ENCODE results near the gene RABEP2. TPM values are rescaled to one million over a fixed set of nuclear protein-coding genes. Genes with fewer than 3 reads are reported as not detected.
A peak's percentile ranks its signal among the peaks of the same experiment; 100 is the strongest.

Gene RABEP2
- total and polyA plus RNA-seq, 2 experiments from 2014 or later = 11.8 to 27.2 TPM

DNA sequence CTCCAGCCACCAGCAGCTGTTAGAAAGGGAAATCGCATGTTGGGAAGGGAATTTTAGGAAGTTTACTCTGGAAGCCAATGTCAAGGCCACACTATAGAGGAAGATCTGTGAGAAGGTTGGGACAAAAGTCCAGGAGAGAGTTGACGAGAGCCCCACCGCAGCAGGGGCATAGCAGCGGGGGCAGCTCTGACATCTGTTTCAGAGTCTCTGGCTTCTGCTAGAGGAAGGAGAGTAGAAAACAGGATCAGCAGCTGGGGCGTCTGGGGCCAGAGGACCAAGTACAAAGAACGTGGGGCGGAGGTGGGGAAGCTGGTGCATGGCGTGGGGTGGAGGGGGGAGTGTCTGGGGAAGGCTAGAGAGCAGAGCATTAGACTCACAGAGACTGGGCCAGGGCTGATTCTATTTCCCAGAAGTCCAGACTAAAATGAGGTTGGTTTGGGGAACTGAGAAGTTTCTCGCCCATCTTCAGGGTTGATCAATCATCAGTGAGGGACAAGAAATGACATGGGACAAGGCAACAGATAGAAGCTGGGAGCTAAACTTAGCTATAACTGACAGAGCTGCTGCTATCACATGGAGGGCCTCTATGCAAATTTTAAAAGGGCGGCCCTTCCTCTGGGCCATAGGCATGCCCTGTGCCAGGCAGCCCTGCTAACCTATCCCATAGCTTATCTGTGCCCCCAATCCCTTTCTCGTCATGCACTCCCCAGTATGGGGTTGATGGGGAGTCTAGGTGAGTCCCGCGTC is 1.2 kb downstream of the RABEP2 start (continued):
- TF ChIP-seq, protein P1, sequence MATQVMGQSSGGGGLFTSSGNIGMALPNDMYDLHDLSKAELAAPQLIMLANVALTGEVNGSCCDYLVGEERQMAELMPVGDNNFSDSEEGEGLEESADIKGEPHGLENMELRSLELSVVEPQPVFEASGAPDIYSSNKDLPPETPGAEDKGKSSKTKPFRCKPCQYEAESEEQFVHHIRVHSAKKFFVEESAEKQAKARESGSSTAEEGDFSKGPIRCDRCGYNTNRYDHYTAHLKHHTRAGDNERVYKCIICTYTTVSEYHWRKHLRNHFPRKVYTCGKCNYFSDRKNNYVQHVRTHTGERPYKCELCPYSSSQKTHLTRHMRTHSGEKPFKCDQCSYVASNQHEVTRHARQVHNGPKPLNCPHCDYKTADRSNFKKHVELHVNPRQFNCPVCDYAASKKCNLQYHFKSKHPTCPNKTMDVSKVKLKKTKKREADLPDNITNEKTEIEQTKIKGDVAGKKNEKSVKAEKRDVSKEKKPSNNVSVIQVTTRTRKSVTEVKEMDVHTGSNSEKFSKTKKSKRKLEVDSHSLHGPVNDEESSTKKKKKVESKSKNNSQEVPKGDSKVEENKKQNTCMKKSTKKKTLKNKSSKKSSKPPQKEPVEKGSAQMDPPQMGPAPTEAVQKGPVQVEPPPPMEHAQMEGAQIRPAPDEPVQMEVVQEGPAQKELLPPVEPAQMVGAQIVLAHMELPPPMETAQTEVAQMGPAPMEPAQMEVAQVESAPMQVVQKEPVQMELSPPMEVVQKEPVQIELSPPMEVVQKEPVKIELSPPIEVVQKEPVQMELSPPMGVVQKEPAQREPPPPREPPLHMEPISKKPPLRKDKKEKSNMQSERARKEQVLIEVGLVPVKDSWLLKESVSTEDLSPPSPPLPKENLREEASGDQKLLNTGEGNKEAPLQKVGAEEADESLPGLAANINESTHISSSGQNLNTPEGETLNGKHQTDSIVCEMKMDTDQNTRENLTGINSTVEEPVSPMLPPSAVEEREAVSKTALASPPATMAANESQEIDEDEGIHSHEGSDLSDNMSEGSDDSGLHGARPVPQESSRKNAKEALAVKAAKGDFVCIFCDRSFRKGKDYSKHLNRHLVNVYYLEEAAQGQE (IDR thresholded peaks at IDR 0.05; ENCODE audit: unreplicated experiment) = no peak
- TF ChIP-seq, protein P2, sequence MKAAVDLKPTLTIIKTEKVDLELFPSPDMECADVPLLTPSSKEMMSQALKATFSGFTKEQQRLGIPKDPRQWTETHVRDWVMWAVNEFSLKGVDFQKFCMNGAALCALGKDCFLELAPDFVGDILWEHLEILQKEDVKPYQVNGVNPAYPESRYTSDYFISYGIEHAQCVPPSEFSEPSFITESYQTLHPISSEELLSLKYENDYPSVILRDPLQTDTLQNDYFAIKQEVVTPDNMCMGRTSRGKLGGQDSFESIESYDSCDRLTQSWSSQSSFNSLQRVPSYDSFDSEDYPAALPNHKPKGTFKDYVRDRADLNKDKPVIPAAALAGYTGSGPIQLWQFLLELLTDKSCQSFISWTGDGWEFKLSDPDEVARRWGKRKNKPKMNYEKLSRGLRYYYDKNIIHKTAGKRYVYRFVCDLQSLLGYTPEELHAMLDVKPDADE (IDR thresholded peaks at IDR 0.05) = no peak
- TF ChIP-seq CREB1 (CRISPR knock-in tag; IDR thresholded peaks at IDR 0.05; ENCODE audit: low read depth) = no peak
- no peak for TF ChIP-seq JUNB (IDR thresholded peaks at IDR 0.05; ENCODE audit: unreplicated experiment)
- no peak for TF ChIP-seq EZH2phosphoT487 (IDR thresholded peaks at IDR 0.05; ENCODE audit: unreplicated experiment)

DNA sequence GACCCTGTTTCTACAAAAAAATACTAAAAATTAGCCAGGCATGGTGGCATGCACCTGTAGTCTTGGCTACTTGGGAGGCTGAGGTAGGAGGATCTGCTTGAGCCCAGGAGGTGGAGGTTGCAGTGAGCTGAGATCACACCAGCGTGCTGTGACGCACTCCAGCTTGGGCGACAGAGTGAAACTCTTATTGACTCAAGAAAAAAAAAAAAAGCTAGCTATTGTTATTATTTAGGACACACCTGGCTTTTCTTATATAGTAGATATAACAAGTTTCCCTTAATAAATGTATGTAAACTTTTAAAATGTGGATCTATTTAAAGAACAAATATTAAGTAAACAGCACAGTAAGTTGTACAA is 1.8 kb downstream of the RABEP2 start:
- Histone ChIP-seq H3K79me2 (replicated peaks; ENCODE audit: insufficient read depth) (0 out of 2 replicates have a peak, but pooled peaks cover 4% of the 10 kb centered on the region), H3K27me3 (ENCODE audit: insufficient read depth) (no peaks in the 10 kb centered on the region), H3K4me1 (ENCODE audit: insufficient read depth) (peaks cover 10% of the 10 kb centered on the region), H4K20me1 (replicated peaks; ENCODE audit: insufficient read depth) (no peaks in the 10 kb centered on the region; the same call in 1 of the 2 replicates), H3K9me2 (ENCODE audit: insufficient read depth) (no peaks in the 10 kb centered on the region), H3K4me3 (peak overlapping the region; percentile 98), H3K4me2 (peak overlapping the region; percentile 97), H3F3A (replicated peaks; ENCODE audit: low read depth) (peaks cover 20% of the 10 kb centered on the region), H2AFZ (no peak overlapping the region), H3K36me3 (ENCODE audit: insufficient read depth) (0 out of 2 replicates have a peak, but pooled peaks cover 4% of the 10 kb centered on the region), H3K27ac (ENCODE audit: low read depth) (no peak overlapping the region)
- Mint-ChIP-seq H3K4me3 (peak overlapping the region; percentile 95), H3K36me3 (ENCODE audit: low read depth) (peaks cover 15% of the 10 kb centered on the region; the same call in 2 of the 3 replicates), H3K27me3 (ENCODE audit: insufficient read depth, low read depth, poor library complexity) (peaks cover 14% of the 10 kb centered on the region), H3K27ac (no peak overlapping the region), H3K9me3 (no peaks in the 10 kb centered on the region; the same call in 1 of the 3 replicates), H3K4me1 (peaks cover 11% of the 10 kb centered on the region)
- no peak for DNase-seq (ENCODE audit: low spot score)
- ATAC-seq = no peak
- TF ChIP-seq, protein P1 (IDR thresholded peaks at IDR 0.05; ENCODE audit: unreplicated experiment) = no peak
